A172 (cell line): Measurements from ENCODE around the gene IRF2BP1. TPM values are rescaled to one million over a fixed set of nuclear protein-coding genes. Genes with fewer than 3 reads are reported as not detected.

Source experiments
- DNase-seq: peaks from one replicate; pipeline ENCODE4 v3.0.0-alpha.2; 2015; ENCODE audit warnings: low spot score
- total RNA-seq: library from RNA; depleted of rRNA; stranded (reverse); fragments of >200 nt; shearing (Covaris generic); gene quantifications from 2 replicates; pipeline ENCODE4 v1.2.3, GENCODE V29; 2014; rRNA removed

The IRF2BP1 gene
- total RNA-seq, result 16.2 and 24.6 TPM in 2 replicates

- DNase-seq, result peak; percentile 68
Observed at GRCh38 chr19:45885556-45886426, at the start of gene IRF2BP1. IRF2BP1 (minus strand) TSS chr19:45886141; CDS start chr19:45885774, 367 bp downstream.

- no peak for DNase-seq
Observed at GRCh38 chr19:45935267-45935666, 49.3 kb upstream of the IRF2BP1 start.

- DNase-seq, result no peak
Observed at GRCh38 chr19:45934551-45935230, 48.8 kb upstream of the IRF2BP1 start.

- DNase-seq, result no peak
Observed at GRCh38 chr19:45933759-45934158, 47.8 kb upstream of the IRF2BP1 start.

- no peak for DNase-seq
Observed at GRCh38 chr19:45931055-45931454, 45.1 kb upstream of the IRF2BP1 start.

GRCh38 chr19:45929247-45929646 lies 43.3 kb upstream of the IRF2BP1 start:
- DNase-seq, result no peak

- peak; percentile 86 for DNase-seq
Observed at GRCh38 chr19:45927565-45928261, 41.8 kb upstream of the IRF2BP1 start.

- no peak for DNase-seq
Observed at GRCh38 chr19:45924891-45925447, 39.0 kb upstream of the IRF2BP1 start.

GRCh38 chr19:45922281-45922680 lies 36.3 kb upstream of the IRF2BP1 start:
- DNase-seq, result no peak

- no peak for DNase-seq
Observed at GRCh38 chr19:45920458-45920857, 34.5 kb upstream of the IRF2BP1 start.

- DNase-seq, result no peak
Observed at GRCh38 chr19:45919678-45920077, 33.7 kb upstream of the IRF2BP1 start.

GRCh38 chr19:45918721-45919120 lies 32.8 kb upstream of the IRF2BP1 start:
- DNase-seq, result no peak

- no peak for DNase-seq
Observed at GRCh38 chr19:45917421-45918091, 31.6 kb upstream of the IRF2BP1 start.

GRCh38 chr19:45913874-45914830 lies 28.2 kb upstream of the IRF2BP1 start, which contains the start of gene NANOS2:
NANOS2 (minus strand) TSS chr19:45914778; CDS start chr19:45914693, 85 bp downstream.
- no peak for DNase-seq

- no peak for DNase-seq
Observed at GRCh38 chr19:45911291-45911690, 25.4 kb upstream of the IRF2BP1 start.

GRCh38 chr19:45908956-45909355 lies 23.0 kb upstream of the IRF2BP1 start:
- no peak for DNase-seq

- no peak for DNase-seq
Observed at GRCh38 chr19:45906221-45906620, 20.3 kb upstream of the IRF2BP1 start.

GRCh38 chr19:45905011-45905410 lies 19.1 kb upstream of the IRF2BP1 start:
- no peak for DNase-seq

GRCh38 chr19:45902651-45903625 lies 17.0 kb upstream of the IRF2BP1 start:
- peak; percentile 86 for DNase-seq
